ENCODE data around the gene SHB.

SHB gene

GRCh38 chr9:38020151-38021076 is 48.6 kb downstream of the SHB start:
- no peak for DNase-seq

GRCh38 chr9:38019731-38020130 is 49.3 kb downstream of the SHB start:
- DNase-seq, result no peak

- peak; percentile 16 for DNase-seq
These were observed 49.9 kb downstream of the SHB start for GRCh38 chr9:38018958-38019602.

- DNase-seq, result no peak
These were observed 50.6 kb downstream of the SHB start for GRCh38 chr9:38018241-38018957.

GRCh38 chr9:38017885-38018186 is 51.2 kb downstream of the SHB start:
- DNase-seq, result no peak

- DNase-seq, result no peak
These were observed 51.7 kb downstream of the SHB start for GRCh38 chr9:38017149-38017884.

- no peak for DNase-seq
These were observed 52.5 kb downstream of the SHB start for GRCh38 chr9:38016375-38017135.

GRCh38 chr9:38015906-38016305 is 53.1 kb downstream of the SHB start:
- no peak for DNase-seq

- DNase-seq, result no peak
These were observed 53.8 kb downstream of the SHB start for GRCh38 chr9:38015266-38015665.

- no peak for DNase-seq
These were observed 56.1 kb downstream of the SHB start for GRCh38 chr9:38012767-38013450.

GRCh38 chr9:38011991-38012390 is 57.0 kb downstream of the SHB start:
- DNase-seq, result no peak

GRCh38 chr9:38010918-38011704 is 57.9 kb downstream of the SHB start:
- no peak for DNase-seq

GRCh38 chr9:38009990-38010389 is 59.0 kb downstream of the SHB start:
- no peak for DNase-seq

GRCh38 chr9:38009035-38009501 is 60.0 kb downstream of the SHB start:
- DNase-seq, result no peak

GRCh38 chr9:38008168-38009034 is 60.6 kb downstream of the SHB start:
- peak; percentile 64 for DNase-seq

- DNase-seq, result no peak
These were observed 62.0 kb downstream of the SHB start for GRCh38 chr9:38007016-38007415.

GRCh38 chr9:38006163-38006562 is 62.9 kb downstream of the SHB start:
- DNase-seq, result no peak

- no peak for DNase-seq
These were observed 64.0 kb downstream of the SHB start for GRCh38 chr9:38004809-38005560.

Measured in activated CD4-positive, alpha-beta T cell treated with anti-CD3 and anti-CD28 coated beads, Interleukin-10, Interleukin-2, amounts not matched to agents 100 ng/mL and 50 ng/mL, durations not matched to agents 16 hours and 8 hours (primary cell).